ENCODE results near the gene NNAT. TPM values are rescaled to one million over a fixed set of nuclear protein-coding genes. Genes with fewer than 3 reads are reported as not detected.

NNAT gene
- total and polyA plus RNA-seq, 7 donors: 7.8 to 125 (median 85.8) TPM; not detected in 1

DNA sequence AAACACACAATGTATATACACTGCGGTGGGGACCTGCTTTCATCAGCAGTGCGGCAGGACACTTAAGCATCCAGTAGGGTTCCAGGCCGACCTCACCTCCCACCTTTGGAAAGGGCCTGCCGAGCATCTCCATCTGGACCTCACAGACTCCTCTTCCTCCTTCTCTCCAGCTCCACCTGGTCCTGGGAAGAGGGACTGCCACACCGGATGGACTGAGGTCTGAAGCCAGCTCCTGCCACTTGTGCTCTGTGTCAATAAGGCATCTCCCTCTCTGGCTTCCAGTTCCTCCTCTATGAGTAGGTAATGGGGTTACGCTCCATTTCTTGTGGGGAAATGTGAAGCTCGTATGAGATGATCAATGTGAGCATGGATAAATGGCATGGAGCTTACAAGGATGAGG is 19.1 kb upstream of the NNAT start:
- H3K4me1 ChIP-seq: peaks cover 0 to 5% (median 0%) of the 10 kb centered on the region in 4 donors
- WGBS, 2 donors: 88% methylated on average over 7 of the region's 7 CpGs
- DNase-seq: peak; percentile 56
- TF ChIP-seq POLR2AphosphoS5 (IDR thresholded peaks at IDR 0.05) (no peak), CTCF (IDR thresholded peaks at IDR 0.05) (no peak), POLR2A (IDR thresholded peaks at IDR 0.05) (no peak), EP300 (IDR thresholded peaks at IDR 0.05) (no peak)
- intact Hi-C loops (cut with DNase I): no loop called here
- no peak overlapping the region for H3K4me3 ChIP-seq
- H3K27me3 ChIP-seq: no peaks in the 10 kb centered on the region
- peaks cover 0 to 4% (median 0%) of the 10 kb centered on the region in 4 donors for H3K36me3 ChIP-seq
- no peaks in the 10 kb centered on the region for H3K9me3 ChIP-seq
- H3K27ac ChIP-seq: no peak overlapping the region

- H3K4me1 ChIP-seq: peaks cover 0 to 5% (median 0%) of the 10 kb centered on the region in 4 donors
- H3K36me3 ChIP-seq: peaks cover 0 to 4% (median 0%) of the 10 kb centered on the region in 4 donors
- whole genome bisulfite sequencing, 2 donors: 96 to 97% methylated on average over 2 of the region's 2 CpGs
- intact Hi-C loops (cut with DNase I): no loop called here
- H3K4me3 ChIP-seq: no peak overlapping the region
- peak; percentile 27 for DNase-seq
- no peak overlapping the region for H3K27ac ChIP-seq
- no peaks in the 10 kb centered on the region for H3K27me3 ChIP-seq
- peak in 1 of 4 donors; percentile 4 for TF ChIP-seq POLR2AphosphoS5 (IDR thresholded peaks at IDR 0.05)
- no peak for TF ChIP-seq CTCF (IDR thresholded peaks at IDR 0.05)
- H3K9me3 ChIP-seq: no peaks in the 10 kb centered on the region
These were observed 18.4 kb upstream of the NNAT start for GRCh38 chr20:37502654-37503053.

DNA sequence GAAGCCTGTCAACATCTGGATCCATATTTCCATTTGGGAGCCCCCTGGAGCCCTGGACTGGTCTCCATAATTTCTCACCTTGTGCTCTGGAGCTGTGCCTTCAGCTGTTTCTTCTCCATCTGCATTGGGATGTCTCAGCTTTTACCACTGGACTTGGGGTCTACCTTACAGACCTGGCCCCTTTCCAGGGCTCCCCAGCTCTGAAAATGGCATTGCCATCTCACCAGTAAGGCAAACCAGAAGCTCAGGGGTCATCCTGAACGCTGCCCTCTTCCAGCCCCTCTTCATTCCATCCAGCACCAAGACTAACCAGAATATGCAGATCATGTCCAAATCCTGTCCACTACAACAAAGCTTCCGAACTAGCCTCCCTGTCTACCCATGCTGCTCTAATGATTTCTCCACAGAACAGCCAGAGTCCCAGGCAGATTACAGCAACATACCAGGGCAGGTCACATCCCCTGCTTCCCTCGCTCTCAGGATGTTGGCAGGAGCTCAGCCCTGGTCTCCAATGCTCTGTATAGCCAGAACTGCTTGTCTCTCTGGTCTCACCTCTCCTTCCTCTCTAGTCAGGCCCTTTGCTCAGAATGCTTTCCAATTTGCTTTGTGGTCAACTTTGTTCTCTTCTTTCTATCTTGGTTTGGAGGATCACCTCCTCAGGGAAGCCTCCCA is 17.7 kb upstream of the NNAT start:
- Histone ChIP-seq H3K36me3 (peaks cover 0 to 6% (median under 1%) of the 10 kb centered on the region in 4 donors), H3K4me3 (no peak overlapping the region), H3K9me3 (no peaks in the 10 kb centered on the region), H3K27me3 (no peaks in the 10 kb centered on the region), H3K27ac (no peak overlapping the region), H3K4me1 (peaks cover 0 to under 1% (median 0%) of the 10 kb centered on the region in 4 donors)
- TF ChIP-seq POLR2A (IDR thresholded peaks at IDR 0.05): no peak
- TF ChIP-seq CTCF (IDR thresholded peaks at IDR 0.05): no peak
- no peak for TF ChIP-seq EP300 (IDR thresholded peaks at IDR 0.05)
- TF ChIP-seq POLR2AphosphoS5 (IDR thresholded peaks at IDR 0.05): peak in 1 of 4 donors; percentile 3
- 92 to 93% methylated on average over 3 of the region's 3 CpGs for WGBS, 2 donors
- intact Hi-C loops (cut with DNase I): no loop called here
- peak; percentile 57 for DNase-seq

- DNase-seq: peak; percentile 56
- H3K9me3 ChIP-seq: no peaks in the 10 kb centered on the region
- TF ChIP-seq EP300 (IDR thresholded peaks at IDR 0.05) (no peak), POLR2A (IDR thresholded peaks at IDR 0.05) (no peak), CTCF (IDR thresholded peaks at IDR 0.05) (no peak), POLR2AphosphoS5 (IDR thresholded peaks at IDR 0.05) (no peak)
- H3K27me3 ChIP-seq: no peaks in the 10 kb centered on the region
- intact Hi-C loops (cut with DNase I): no loop called here
- no peaks in the 10 kb centered on the region for H3K4me1 ChIP-seq
- peaks cover 0 to 15% (median 5%) of the 10 kb centered on the region in 4 donors for H3K36me3 ChIP-seq
- no peak overlapping the region for H3K4me3 ChIP-seq
- 61 to 74% methylated on average over 3 of the region's 3 CpGs for WGBS, 2 donors
- no peak overlapping the region for H3K27ac ChIP-seq
These were observed 16.5 kb upstream of the NNAT start for GRCh38 chr20:37504404-37505096.

Data from sigmoid colon (tissue), 7 donors.